Right atrium auricular region (tissue), 2 donors: Measurements from ENCODE around the gene LSM4. TPM values are rescaled to one million over a fixed set of nuclear protein-coding genes. Genes with fewer than 3 reads are reported as not detected.
A peak's percentile ranks its signal among the peaks of the same experiment; 100 is the strongest.

ENCODE experiments used
- DNase-seq: peaks from one replicate; pipeline ENCODE4 v3.0.0-alpha.2; 2019; ENCODE audit warnings: low spot score
- H3K27ac ChIP-seq, 2 donors: fragments of 200-600 bp; sonication (generic); 1 replicate in 1 of 2; 2 replicates in 1 of 2; pipeline ENCODE4 v1.5.1; 2016 to 2019
- H3K27me3 ChIP-seq, 2 donors: fragments of 200-600 bp; sonication (generic); one replicate each; pipeline versions ENCODE4 v1.5.1 to v1.6.0; 2017 to 2019
- H3K36me3 ChIP-seq: fragments of 200-600 bp; sonication (generic); one replicate; pipeline ENCODE4 v1.5.1; 2016
- H3K4me1 ChIP-seq, 2 donors: fragments of 200-600 bp; sonication (generic); one replicate each; pipeline versions ENCODE4 v1.5.1 to v1.6.0; 2017 to 2019
- H3K4me3 ChIP-seq, 2 donors: fragments of 200-600 bp; sonication (generic); 1 replicate in 1 of 2; 2 replicates in 1 of 2; pipeline ENCODE4 v1.5.1; 2017 to 2019; ENCODE audit warnings: mild to moderate bottlenecking in 1 of 2, moderate library complexity in 1 of 2
- H3K9me3 ChIP-seq, 2 donors: fragments of 200-600 bp; sonication (generic); one replicate each; pipeline ENCODE4 v1.5.1; 2019
- CTCF ChIP-seq, 2 donors: fragments of 200-600 bp; sonication (generic); IDR thresholded peaks; one replicate each; pipeline ENCODE4 v1.5.1; 2019; ENCODE audit warnings: antibody characterized with exemption in 2 of 2
- total RNA-seq, 2 donors: library from RNA; depleted of rRNA; stranded (reverse); fragments of >200 nt; gene quantifications; one replicate each; pipeline ENCODE4 v1.1.0, GENCODE V29; 2016

LSM4 gene
- total RNA-seq, 2 donors from 2014 or later, result 68.5 to 97.3 TPM

DNA sequence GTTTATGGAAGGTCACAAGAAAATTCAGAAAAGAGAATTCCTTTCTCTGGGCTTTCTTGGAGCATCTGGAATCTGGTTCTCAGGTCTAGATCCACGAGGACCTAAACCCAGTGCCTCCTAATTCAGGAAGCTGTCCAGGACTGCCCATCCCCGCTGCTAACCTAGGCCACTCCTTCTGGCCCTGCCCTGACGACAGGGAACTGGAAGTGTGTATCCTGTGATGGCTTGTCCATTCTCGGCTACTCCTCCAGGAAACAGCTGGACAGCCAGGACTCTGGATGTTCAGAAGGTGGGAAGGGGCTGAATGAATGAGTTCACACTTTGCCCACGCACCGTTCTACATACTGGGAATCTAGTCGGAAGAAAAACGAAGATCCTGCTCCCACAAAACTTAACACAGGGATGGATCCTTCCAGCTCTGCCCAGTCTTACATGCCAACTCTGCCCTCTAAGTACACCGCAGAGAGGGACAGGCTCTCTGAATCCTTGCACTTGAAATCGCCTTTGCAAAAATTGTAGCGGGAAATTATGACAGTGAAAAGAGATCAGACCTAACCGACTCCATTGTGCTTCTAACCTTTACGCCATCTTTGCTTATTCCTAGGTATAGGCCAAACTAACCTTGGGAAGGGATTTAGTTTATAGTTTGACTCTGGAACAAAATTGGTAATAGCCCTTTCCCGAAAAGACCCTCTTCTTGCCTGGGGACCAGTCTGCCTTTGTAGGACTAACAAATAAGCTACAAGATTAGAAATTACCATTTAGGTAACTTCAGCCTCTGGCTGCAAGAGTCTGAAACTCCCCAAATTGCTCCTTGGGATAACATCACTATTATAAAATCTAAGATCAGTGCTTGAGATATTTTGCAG, 1.8 kb downstream of the LSM4 start:
- Histone ChIP-seq H3K27me3 (no peaks in the 10 kb centered on the region), H3K27ac (peak overlapping the region; percentile 82 to 95), H3K9me3 (no peaks in the 10 kb centered on the region), H3K4me3 (no peak overlapping the region), H3K36me3 (no peaks in the 10 kb centered on the region), H3K4me1 (peaks cover 0 to 60% of the 10 kb centered on the region in 2 donors)
- TF ChIP-seq CTCF (IDR thresholded peaks at IDR 0.05), result no peak
- no peak for DNase-seq

DNA sequence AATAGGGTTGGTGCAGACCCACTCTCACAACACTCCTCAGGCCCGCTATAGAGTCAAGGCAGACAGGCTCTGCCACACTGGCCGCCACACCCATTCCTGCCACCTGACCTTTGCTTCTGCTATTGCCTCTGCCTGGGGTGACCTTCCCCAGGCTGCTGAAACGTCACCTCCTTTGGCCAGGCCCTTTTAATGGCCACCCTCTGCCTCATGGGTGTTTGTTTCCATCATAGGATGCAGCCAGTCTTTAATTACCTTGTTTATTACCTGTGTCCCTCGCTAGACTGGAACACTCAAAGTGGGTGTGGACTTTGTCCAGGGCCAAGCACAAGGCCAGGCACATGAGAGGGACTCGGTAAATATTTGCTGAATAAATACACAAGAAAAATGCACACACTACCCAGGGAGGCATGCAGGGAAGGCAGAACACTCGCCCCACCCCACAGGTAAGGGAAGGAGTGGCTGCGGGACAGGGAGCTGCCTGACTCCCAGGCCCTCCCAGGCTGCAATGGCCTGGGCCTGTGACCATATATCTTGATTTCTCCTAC, 3.2 kb downstream of the LSM4 start:
- H3K27ac ChIP-seq, result no peak overlapping the region
- TF ChIP-seq CTCF (IDR thresholded peaks at IDR 0.05), result no peak
- H3K4me1 ChIP-seq, result peaks cover 0 to 60% of the 10 kb centered on the region in 2 donors
- H3K9me3 ChIP-seq, result no peaks in the 10 kb centered on the region
- DNase-seq, result no peak
- H3K27me3 ChIP-seq, result no peaks in the 10 kb centered on the region
- no peaks in the 10 kb centered on the region for H3K36me3 ChIP-seq
- no peak overlapping the region for H3K4me3 ChIP-seq

DNA sequence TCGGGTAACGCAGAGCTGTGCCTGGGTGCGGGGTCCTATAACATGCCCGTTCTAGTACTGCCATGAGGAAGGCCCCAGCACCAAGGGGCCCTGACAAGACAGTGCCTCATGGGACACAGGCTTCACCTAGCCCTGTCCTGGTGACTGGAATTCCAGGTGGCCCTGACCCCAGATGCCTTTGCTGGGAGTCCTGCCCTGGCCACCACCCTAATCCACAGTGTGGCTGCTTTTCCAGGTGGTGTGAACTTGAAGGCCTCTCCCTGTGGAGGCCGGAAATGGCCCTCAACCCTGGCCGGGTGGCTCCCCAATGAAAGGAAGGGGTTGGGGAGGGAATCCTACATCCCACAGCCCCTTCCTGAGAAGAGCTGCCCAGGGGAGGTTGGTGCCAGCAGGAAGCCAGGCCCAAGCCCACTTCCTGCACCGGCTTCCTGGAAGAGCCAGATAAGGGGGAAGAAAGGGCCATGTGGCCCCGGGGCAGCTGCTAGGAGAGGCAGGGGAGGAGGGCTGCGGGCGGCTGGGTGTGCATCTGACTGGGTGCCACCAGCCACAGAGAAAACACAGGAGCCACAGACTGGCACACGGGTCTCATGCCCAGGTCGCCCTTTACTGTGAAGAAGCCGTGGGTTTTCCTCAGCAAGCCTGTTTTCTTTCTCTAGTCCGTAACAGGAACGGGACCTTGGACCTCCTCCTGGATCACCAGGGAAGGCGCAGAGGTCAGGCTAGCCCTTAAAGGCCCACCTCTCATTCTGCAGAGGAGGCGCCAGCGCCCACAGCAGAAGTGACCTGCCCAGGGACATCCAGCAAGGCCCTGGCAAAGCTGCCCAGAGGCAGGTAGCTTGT, 4.7 kb downstream of the LSM4 start:
- Histone ChIP-seq H3K4me1 (peaks cover 0 to 50% of the 10 kb centered on the region in 2 donors), H3K27me3 (no peaks in the 10 kb centered on the region), H3K27ac (peak overlapping the region; percentile 53 to 65), H3K9me3 (no peaks in the 10 kb centered on the region), H3K36me3 (no peaks in the 10 kb centered on the region), H3K4me3 (no peak overlapping the region)
- no peak for TF ChIP-seq CTCF (IDR thresholded peaks at IDR 0.05)
- no peak for DNase-seq

DNA sequence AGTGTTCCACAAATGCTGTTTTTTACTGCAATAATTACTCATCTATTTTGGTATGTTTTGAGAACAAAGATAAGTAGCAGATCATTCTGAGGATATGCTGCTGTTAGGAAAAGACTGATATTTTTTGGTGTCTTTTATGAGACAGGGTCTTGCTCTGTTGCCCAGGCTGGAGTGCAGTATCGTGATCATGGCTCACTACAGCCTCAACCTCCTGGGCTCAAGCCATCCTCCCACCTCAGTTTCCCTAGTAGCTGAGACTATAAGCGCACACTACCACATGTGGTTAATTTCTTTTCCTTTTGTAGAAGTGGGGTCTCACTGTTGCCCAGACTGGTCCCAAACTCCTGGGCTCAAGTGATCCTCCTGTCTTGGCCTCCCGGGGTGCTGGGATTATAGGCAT, 9.5 kb downstream of the LSM4 start:
- TF ChIP-seq CTCF (IDR thresholded peaks at IDR 0.05), result no peak
- Histone ChIP-seq H3K36me3 (peaks cover 33% of the 10 kb centered on the region), H3K9me3 (no peaks in the 10 kb centered on the region), H3K4me1 (peaks cover 0 to 9% of the 10 kb centered on the region in 2 donors), H3K27ac (no peak overlapping the region), H3K4me3 (no peak overlapping the region), H3K27me3 (no peaks in the 10 kb centered on the region)
- DNase-seq, result no peak

DNA sequence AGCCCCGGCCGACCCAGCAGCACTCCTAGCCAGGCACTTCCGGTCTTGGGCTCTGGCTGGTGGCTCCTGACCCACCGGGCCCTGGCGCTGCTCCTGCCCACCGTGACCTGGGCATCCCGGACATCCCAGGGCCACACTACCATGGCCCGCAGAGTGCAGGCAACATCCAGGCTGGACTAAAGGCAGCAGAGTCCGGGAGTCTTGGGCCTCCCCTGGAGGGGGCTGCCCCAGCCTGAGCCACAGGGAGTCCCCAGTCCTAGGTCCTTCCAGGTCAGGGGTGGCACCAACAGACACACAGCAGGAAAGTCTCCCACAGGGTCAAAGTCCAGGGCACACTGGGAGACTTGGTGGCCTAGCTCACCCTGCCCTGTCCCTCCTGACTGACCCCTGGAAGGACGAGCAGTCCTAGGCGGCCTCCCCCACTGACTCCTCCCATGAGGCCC, 10.8 kb downstream of the LSM4 start:
- no peak for DNase-seq
- H3K4me3 ChIP-seq, result no peak overlapping the region
- H3K9me3 ChIP-seq, result no peaks in the 10 kb centered on the region
- no peak for TF ChIP-seq CTCF (IDR thresholded peaks at IDR 0.05)
- peaks cover 34% of the 10 kb centered on the region for H3K36me3 ChIP-seq
- H3K4me1 ChIP-seq, result peaks cover 0 to 2% of the 10 kb centered on the region in 2 donors
- H3K27ac ChIP-seq, result no peak overlapping the region
- no peaks in the 10 kb centered on the region for H3K27me3 ChIP-seq
